IgD-negative memory B cell (primary cell): Measurements from ENCODE around the gene CENPX. TPM values are rescaled to one million over a fixed set of nuclear protein-coding genes. Genes with fewer than 3 reads are reported as not detected.
"Not testable (repeated sequence)": the region's sequence is repeated elsewhere in the genome, so short reads cannot be mapped to it uniquely, and the experiment has no call there.

ENCODE experiments used
- H3K27ac Mint-ChIP-seq, 3 donors: one replicate each; pipeline ENCODE4 v1.8.0; 2020 to 2022; ENCODE audit warnings: mild to moderate bottlenecking in 3 of 3, mixed read lengths in 3 of 3, moderate library complexity in 1 of 3
- H3K27me3 Mint-ChIP-seq: one replicate; pipeline ENCODE4 v1.8.0; 2021; ENCODE audit warnings: mixed read lengths
- H3K36me3 Mint-ChIP-seq: one replicate; pipeline ENCODE4 v1.8.0; 2020; ENCODE audit warnings: mild to moderate bottlenecking, mixed read lengths
- H3K4me1 Mint-ChIP-seq, 3 donors: one replicate each; pipeline ENCODE4 v1.8.0; 2020 to 2022; ENCODE audit warnings: mixed read lengths in 3 of 3, mild to moderate bottlenecking in 1 of 3
- H3K4me3 Mint-ChIP-seq, 4 donors: one replicate each; pipeline ENCODE4 v1.8.0; 2020 to 2022; ENCODE audit warnings: mild to moderate bottlenecking in 4 of 4, mixed read lengths in 4 of 4, moderate library complexity in 3 of 4
- H3K9me3 Mint-ChIP-seq, 3 donors: one replicate each; pipeline ENCODE4 v1.8.0; 2020 to 2021; ENCODE audit warnings: mixed read lengths in 3 of 3, mild to moderate bottlenecking in 1 of 3
- polyA plus RNA-seq: library from polyadenylated mRNA; unstranded; fragments of 300-500 nt; fragmentation: Illumina TruSeq; gene quantifications from one replicate; pipeline ENCODE4 v1.2.3, GENCODE V29; 2021

CENPX gene
- polyA plus RNA-seq, 1 donor from 2014 or later, result 47.7 TPM

DNA sequence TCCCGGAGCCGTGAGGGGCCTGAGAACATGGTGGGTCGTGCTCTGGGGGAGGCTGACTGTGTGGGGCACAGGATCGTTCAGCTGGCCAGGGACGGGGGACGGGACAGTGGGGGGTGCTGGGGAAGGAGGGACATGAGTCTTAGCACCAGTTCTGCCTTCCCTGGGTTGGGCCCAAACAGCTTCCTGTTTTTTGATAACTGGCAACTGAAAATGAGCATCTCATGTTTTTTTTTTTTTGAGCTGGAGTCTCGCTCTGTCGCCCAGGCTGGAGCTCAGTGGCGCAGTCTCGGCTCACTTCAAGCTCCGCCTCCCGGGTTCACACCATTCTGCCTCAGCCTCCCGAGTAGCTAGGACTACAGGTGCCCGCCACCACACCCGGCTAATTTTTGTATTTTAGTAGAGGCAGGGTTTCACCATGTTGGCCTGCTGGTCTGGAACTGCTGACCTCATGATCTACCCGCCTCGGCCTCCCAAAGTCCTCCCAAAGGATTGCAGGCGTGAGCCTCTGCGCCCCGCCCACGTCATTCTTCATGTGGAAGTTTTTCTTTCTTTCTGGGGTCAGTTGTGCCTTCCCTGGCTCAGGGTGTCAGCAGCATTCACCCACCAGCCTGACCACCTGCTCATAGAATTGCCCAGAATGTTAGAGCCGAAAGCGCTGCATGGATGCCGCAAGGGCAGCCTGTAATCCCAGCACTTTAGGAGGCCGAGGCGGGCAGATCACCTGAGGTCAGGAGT is 38.9 kb downstream of the CENPX start:
- H3K4me3 Mint-ChIP-seq, result no peak overlapping the region
- no peak overlapping the region for H3K27ac Mint-ChIP-seq
- H3K9me3 Mint-ChIP-seq, result no peaks in the 10 kb centered on the region
- no peaks in the 10 kb centered on the region for H3K27me3 Mint-ChIP-seq
- H3K36me3 Mint-ChIP-seq, result peaks cover 3% of the 10 kb centered on the region
- peaks cover 2 to 6% (median 4%) of the 10 kb centered on the region in 3 donors for H3K4me1 Mint-ChIP-seq

DNA sequence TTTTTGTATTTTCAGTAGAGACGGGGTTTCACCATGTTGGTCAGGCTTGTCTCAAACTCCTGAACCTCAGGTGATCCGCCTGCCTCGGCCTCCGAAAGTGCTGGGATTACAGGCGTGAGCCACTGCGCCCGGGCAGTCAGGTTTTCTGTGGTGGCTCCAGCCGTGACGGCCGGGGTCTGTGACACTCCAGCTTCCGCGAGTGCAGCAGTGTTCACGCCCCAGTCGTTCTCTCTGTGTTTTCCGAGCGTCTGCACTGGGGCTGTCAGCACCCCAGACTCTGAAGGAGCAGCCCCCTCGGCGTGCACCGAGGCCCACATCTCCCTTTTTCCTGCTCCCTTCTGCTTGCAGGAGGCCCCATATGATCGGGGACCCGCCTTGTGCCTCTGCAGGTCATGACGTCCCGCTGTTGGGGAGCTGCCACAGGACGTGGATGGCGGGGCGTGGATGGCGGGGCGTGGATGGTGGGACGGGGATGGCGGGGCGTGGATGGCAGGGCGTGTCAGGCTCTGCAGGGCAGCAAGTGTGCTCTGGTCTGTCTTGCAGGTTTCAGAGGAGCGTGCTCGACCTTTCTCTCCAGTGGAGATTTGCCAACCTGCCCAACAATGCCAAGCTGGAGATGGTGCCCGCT is 39.6 kb downstream of the CENPX start:
- no peak overlapping the region for H3K27ac Mint-ChIP-seq
- H3K4me3 Mint-ChIP-seq, result no peak overlapping the region
- peaks cover 3% of the 10 kb centered on the region for H3K36me3 Mint-ChIP-seq
- H3K9me3 Mint-ChIP-seq, result no peaks in the 10 kb centered on the region
- peaks cover 2 to 5% (median 4%) of the 10 kb centered on the region in 3 donors for H3K4me1 Mint-ChIP-seq
- H3K27me3 Mint-ChIP-seq, result no peaks in the 10 kb centered on the region

DNA sequence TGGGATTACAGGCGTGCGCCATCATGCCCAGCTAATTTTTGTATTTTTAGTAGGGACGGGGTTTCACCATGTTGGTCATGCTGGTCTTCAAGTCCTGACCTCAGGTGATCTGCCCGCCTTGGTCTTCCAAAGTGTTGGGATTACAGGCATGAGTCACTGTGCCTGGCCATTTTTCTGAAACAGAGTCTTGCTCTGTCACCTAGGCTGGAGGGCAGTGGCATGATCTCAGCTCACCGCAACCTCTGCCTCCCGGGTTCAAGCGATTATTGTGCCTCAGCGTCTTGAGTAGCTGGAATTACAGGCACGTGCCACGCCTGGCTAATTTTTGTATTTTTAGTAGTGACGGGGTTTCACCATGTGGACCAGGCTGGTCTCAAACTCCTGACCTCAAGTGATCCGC is 41.2 kb downstream of the CENPX start:
- H3K4me1 Mint-ChIP-seq, H3K27ac Mint-ChIP-seq, H3K4me3 Mint-ChIP-seq, H3K9me3 Mint-ChIP-seq, H3K36me3 Mint-ChIP-seq, H3K27me3 Mint-ChIP-seq: not testable (repeated sequence)

DNA sequence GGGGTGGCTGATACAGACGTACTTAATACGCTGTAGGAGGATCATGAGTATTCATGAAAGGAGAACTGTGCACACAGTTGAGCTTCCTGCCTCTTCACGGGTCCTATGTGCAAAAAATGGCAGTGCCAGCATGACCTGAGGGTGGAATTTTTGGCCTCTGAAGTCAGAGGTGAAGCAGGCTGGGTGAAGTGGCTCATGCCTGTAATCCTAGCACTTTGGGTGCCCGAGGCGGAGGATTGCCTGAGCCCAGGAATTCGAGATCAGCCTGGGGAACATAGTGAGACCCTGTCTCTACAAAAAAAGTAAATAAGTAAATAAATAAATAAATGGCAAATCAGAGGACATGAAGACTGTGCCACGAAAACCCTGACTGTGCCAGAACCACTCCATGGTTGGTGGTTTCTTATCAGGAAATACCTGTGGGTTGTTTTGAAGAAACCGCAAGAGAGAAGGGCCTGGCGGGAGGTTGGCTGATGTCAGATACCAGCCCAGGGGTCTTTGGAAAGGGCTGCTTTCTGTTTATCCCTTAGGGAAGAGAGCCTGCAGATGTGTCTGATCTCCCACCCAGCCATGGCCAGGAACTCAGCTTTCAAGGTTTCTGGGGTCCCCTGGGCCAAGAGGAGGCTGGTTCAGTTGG is 41.9 kb downstream of the CENPX start:
- peak overlapping the region in 1 of 3 donors; percentile 59 for H3K27ac Mint-ChIP-seq
- H3K9me3 Mint-ChIP-seq, result no peaks in the 10 kb centered on the region
- peaks cover 4 to 6% (median 5%) of the 10 kb centered on the region in 3 donors for H3K4me1 Mint-ChIP-seq
- peak overlapping the region in 1 of 4 donors; percentile 66 for H3K4me3 Mint-ChIP-seq
- peaks cover 3% of the 10 kb centered on the region for H3K36me3 Mint-ChIP-seq
- peaks cover 2% of the 10 kb centered on the region for H3K27me3 Mint-ChIP-seq

DNA sequence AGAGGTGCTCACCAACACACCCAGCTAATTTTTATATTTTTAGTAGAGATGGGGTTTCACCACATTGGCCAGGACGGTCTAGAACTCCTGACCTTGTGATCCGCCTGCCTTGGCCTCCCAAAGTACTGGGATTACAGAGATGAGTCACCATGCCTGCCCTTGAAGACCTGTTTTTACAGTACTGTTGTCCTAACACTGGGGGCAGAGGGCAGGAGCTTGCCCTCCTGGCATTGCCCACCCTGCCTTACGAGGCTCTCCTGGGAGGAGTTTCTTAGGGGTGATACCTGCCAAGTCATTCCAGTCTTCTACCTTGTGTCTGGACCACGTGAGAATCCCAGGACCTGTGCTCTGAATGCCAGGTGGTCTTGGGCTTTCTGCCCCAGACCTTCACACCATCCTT is 42.6 kb downstream of the CENPX start:
- peak overlapping the region; percentile 12 to 66 (median 40) for H3K4me3 Mint-ChIP-seq
- peaks cover 2% of the 10 kb centered on the region for H3K27me3 Mint-ChIP-seq
- peaks cover 3% of the 10 kb centered on the region for H3K36me3 Mint-ChIP-seq
- no peaks in the 10 kb centered on the region for H3K9me3 Mint-ChIP-seq
- peaks cover 3 to 5% (median 5%) of the 10 kb centered on the region in 3 donors for H3K4me1 Mint-ChIP-seq
- H3K27ac Mint-ChIP-seq, result peak overlapping the region in 2 of 3 donors; percentile 59 to 86

DNA sequence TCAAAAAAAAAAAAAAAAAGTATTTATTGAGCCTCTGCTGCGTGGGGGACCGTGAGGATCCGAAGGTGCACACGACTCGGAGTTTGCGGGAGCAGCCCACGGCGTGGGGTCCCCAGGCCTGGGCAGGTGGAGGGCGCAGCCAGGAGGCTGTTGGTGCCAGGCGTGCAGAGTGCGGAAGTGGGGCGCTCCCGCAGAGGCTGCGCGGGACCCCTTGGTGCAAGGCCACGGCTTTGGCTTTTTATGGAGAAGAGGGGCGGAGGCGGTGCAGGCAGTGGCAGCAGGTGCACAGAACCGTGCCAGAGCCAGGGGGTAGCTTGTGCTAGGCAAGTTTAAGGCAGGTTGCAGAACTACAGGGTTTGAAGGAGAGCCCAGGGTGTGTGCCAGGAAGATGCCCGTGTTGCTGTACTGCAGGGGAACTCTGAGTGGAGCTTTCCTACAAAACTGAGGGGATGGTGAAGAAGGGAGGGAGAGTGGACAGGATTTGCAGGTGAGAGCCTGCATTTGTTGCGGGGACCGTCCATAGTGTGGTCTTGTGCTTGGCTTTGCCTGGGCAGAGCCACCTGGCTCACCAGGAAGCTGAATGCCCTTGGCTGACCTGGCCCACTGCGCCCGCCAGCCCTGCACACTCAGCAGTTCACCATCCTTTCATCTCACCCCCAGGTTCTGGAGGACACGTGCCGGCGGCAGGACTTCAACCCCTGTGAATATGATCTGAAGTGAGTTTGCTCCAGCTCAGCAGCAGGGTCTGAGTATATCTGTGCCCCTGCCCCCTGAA is 44.0 kb downstream of the CENPX start:
- Mint-ChIP-seq H3K27me3 (peaks cover 4% of the 10 kb centered on the region), H3K27ac (peak overlapping the region in 2 of 3 donors; percentile 53 to 59), H3K36me3 (peaks cover 2% of the 10 kb centered on the region), H3K4me1 (peaks cover 0 to 7% (median 3%) of the 10 kb centered on the region in 3 donors), H3K4me3 (peak overlapping the region; percentile 66 to 72 (median 71)), H3K9me3 (no peaks in the 10 kb centered on the region)

DNA sequence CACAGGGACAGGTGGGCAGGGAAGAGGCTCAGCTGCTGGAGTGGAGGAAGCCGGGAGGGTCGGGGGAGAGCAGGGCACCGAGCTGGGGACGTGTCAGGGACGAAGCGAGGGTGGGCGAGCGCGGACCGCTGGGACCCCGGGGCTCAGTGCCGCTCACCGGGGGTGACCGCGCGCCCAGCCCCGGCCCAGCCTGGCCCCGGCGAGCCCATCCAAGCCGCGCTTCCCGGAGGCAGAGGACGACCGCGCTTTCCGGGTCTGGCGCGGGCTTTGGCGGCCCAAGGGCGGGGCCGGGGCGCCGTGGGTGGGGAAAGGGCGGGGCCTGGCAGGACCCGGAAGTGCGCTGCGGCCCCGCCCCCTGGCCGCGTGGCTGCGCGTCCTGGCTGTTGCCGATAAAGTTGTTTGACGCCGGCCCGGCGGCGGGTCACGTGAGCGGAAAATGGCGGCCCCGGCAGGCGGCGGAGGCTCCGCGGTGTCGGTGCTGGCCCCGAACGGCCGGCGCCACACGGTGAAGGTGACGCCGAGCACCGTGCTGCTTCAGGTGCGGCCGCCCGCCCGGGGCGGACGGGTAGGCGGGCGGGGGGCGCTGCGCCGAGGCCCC is 45.4 kb downstream of the CENPX start, which contains the start of gene ASPSCR1:
Gene ASPSCR1, plus strand, starts transcription at position 419 of the 598 bp plus-strand sequence. Its CDS starts 18 bp downstream, at position 437.
- Mint-ChIP-seq H3K9me3 (no peaks in the 10 kb centered on the region), H3K4me3 (peak within 1 kb of the TSS; percentile 91 to 99 (median 96)), H3K27ac (peak within 1 kb of the TSS; percentile 23 to 97 (median 89)), H3K36me3 (no peaks in the 10 kb centered on the region), H3K4me1 (peaks cover 0 to 5% (median 3%) of the 10 kb centered on the region in 3 donors), H3K27me3 (peaks cover 4% of the 10 kb centered on the region)

DNA sequence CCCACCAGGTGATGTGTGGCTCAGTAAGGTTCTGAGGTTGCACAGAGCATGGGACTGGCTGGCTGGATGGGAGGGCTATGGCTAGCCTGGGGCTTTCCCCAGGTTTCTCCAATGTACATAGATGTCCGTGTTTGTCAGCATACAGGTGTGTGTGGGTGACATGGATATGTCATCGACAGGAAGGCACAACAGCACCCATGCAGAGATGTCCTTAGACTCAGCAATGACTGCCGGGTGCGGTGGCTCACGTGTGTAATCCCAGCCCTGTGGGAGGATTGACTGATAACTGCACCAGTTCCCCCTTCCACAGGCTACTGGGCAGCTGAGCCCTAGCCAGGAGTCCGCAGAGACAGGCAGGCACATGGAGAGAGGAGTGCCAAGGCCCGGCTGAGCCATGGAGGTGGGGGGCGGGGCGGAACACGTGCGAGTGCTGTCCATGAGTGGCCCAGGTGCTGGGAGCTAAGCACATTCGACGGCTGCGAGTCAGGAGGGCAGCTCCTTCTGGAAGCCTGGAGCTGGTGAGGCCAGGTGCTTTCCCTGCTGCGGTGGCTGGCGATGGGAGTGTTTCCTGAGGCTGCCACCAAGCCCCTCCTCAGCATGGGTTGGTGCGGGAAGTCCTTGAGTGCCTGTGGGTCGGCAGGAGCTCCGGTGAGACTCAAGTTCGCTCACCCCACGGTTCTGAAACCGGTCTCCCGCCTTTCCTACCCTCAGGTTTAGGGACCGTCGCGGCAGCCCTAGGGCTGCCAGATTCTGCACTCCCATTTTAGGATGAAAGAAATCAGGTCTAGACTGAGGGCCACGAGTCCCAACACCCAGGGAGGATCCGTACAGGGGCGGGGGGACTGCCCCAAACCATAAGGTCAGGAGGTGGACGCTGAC is 46.1 kb downstream of the CENPX start:
- Mint-ChIP-seq H3K27ac (peak overlapping the region; percentile 23 to 97 (median 89)), H3K4me1 (peaks cover 0 to 5% (median 3%) of the 10 kb centered on the region in 3 donors), H3K4me3 (peak overlapping the region; percentile 91 to 99 (median 96)), H3K27me3 (peaks cover 4% of the 10 kb centered on the region), H3K36me3 (no peaks in the 10 kb centered on the region), H3K9me3 (no peaks in the 10 kb centered on the region)

DNA sequence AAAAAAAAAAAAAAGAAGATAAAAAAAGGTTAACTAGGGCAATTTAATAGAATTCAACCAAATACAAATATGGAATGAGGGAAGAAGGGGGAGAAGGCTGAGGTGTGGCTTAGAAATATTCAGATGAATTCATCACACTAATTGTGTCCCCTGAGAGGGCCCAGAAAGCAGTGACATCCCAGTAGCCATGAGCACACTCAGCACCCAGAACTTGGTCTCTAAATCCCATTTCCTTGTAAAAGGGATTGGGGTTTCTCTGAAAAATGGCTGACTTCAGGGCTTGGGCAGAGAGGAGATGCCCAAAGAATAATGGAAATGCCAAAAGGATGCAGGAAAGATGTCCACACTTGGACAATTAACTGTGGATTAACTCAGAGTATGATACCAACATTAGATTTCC is 49.2 kb downstream of the CENPX start:
- H3K4me1 Mint-ChIP-seq, result peaks cover 0 to 3% (median 2%) of the 10 kb centered on the region in 3 donors
- peaks cover 4% of the 10 kb centered on the region for H3K27me3 Mint-ChIP-seq
- peak overlapping the region in 1 of 4 donors; percentile 29 for H3K4me3 Mint-ChIP-seq

DNA sequence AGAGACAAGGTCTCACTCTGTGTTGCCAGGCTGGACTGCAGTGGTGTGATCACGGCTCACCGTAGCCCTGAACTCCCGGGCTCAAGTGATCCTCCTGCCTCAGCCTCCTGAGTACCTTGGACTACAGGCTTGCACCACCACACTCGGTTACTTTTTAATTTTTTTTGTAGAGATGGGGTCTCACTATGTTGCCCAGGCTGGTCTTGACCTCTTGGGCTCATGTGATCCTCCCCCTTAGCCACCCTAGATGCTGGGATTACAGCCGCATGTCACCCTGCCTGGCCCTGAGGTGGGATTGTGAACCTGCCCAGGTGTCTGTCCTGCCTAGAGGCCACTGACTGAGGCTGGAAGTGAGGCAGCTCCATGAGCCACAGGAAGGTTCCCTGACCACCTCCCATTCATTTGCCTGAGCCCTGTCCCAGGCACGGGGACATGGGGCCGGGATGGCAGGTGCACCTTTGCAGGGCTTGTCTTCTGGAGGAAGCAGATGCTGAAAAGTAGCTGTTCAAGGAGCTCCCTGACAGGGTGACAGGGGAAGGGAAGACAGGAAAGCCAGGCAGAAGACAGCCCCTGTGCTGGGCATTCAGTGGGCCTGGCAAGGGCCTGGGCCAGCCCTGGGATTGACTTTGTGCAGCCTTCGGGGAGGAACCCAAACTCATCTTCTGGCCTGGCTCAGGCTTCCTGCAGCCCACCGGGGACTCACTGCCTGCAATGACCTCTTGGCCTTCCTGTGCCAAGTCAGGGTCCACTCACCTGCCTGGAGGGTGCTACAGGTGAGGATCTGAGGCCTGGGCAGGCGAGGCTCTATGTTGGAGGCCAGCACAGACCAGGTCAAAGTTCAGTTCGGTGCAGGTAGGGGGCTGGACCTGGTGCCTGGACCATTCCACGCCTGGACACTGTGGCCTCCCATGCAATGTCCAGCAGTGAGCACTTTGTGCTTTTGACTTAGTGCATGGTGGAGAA is 53.5 kb downstream of the CENPX start:
- Mint-ChIP-seq H3K4me1 (peaks cover 4 to 5% (median 4%) of the 10 kb centered on the region in 3 donors), H3K27ac (no peak overlapping the region), H3K9me3 (no peaks in the 10 kb centered on the region), H3K27me3 (peaks cover 6% of the 10 kb centered on the region), H3K4me3 (no peak overlapping the region), H3K36me3 (no peaks in the 10 kb centered on the region)

More for the DNA sequence above, 49.2 kb downstream of the CENPX start:
- Mint-ChIP-seq H3K27ac (no peak overlapping the region), H3K36me3 (no peaks in the 10 kb centered on the region), H3K9me3 (no peaks in the 10 kb centered on the region)
